Prostate gland (tissue), 2 donors: Measurements from ENCODE around the gene JADE3.

Experiments
- POLR2A ChIP-seq: fragments of 450-650 bp; IDR thresholded peaks from one replicate; pipeline ENCODE4 v1.6.1; 2016; ENCODE audit warnings: antibody characterized with exemption, mild to moderate bottlenecking
- TF ChIP-seq, protein P1 (sequence below), 4 experiments: fragments of 200-600 bp in 2 of 4; fragments of 450-650 bp in 2 of 4; sonication (generic) in 2 of 4; IDR thresholded peaks; 1 replicate in 3 of 4; 2 replicates in 1 of 4; pipeline ENCODE4 v1.5.1; 2016 to 2019; ENCODE audit warnings: antibody characterized with exemption in 4 of 4, mild to moderate bottlenecking in 2 of 4, moderate library complexity in 2 of 4

DNA sequence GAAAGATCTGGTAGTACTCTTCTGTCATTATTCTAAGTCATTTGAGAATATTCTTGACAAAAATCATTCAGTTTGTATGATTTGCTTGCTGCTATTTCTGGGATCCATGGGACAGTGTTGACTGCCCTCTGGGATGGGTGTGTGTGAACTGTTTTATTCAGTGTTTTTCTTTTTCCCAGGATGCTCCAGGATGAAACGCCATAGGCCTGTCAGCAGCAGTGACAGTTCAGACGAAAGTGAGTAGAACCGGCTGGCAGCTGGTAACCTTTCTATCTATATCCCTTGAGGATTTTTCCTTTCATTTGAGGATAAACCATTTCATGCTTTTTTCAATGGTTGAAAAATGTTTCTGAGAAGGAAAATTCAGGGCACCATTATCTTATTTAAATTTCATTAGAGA, 72.5 kb downstream of the JADE3 start:
- TF ChIP-seq, protein P1, sequence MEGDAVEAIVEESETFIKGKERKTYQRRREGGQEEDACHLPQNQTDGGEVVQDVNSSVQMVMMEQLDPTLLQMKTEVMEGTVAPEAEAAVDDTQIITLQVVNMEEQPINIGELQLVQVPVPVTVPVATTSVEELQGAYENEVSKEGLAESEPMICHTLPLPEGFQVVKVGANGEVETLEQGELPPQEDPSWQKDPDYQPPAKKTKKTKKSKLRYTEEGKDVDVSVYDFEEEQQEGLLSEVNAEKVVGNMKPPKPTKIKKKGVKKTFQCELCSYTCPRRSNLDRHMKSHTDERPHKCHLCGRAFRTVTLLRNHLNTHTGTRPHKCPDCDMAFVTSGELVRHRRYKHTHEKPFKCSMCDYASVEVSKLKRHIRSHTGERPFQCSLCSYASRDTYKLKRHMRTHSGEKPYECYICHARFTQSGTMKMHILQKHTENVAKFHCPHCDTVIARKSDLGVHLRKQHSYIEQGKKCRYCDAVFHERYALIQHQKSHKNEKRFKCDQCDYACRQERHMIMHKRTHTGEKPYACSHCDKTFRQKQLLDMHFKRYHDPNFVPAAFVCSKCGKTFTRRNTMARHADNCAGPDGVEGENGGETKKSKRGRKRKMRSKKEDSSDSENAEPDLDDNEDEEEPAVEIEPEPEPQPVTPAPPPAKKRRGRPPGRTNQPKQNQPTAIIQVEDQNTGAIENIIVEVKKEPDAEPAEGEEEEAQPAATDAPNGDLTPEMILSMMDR (IDR thresholded peaks at IDR 0.05): no peak
- no peak for TF ChIP-seq POLR2A
